HUES48 (cell line): ENCODE results near the gene TEX19.
"Not testable (repeated sequence)": the region's sequence is repeated elsewhere in the genome, so short reads cannot be mapped to it uniquely, and the experiment has no call there.

ENCODE experiments used
- H3K27ac ChIP-seq: one replicate; pipeline ENCODE4 v1.7.0; 2013; ENCODE audit warnings: low read depth, low read length, inconsistent platforms
- H3K27me3 ChIP-seq: 2 replicates; pipeline ENCODE4 v1.6.1; 2013; ENCODE audit warnings: mild to moderate bottlenecking, low read length; ENCODE audit not compliant: control insufficient read depth, insufficient read depth
- H3K36me3 ChIP-seq: 2 replicates; pipeline ENCODE4 v1.6.1; 2013; ENCODE audit warnings: low read length; ENCODE audit not compliant: control insufficient read depth, insufficient read depth
- H3K4me1 ChIP-seq: 2 replicates; pipeline ENCODE4 v1.6.1; 2013; ENCODE audit warnings: mild to moderate bottlenecking, low read length; ENCODE audit not compliant: control insufficient read depth, insufficient read depth
- H3K4me3 ChIP-seq: 2 replicates; pipeline ENCODE4 v1.5.1; 2013; ENCODE audit warnings: mild to moderate bottlenecking, low read depth, low read length
- H3K9ac ChIP-seq: 2 replicates; pipeline ENCODE4 v1.6.1; 2013; ENCODE audit warnings: mild to moderate bottlenecking, low read depth, low read length, moderate library complexity
- H3K9me3 ChIP-seq: 2 replicates; pipeline ENCODE4 v1.6.1; 2013; ENCODE audit warnings: low read length; ENCODE audit not compliant: control insufficient read depth, insufficient read depth

The TEX19 gene

DNA sequence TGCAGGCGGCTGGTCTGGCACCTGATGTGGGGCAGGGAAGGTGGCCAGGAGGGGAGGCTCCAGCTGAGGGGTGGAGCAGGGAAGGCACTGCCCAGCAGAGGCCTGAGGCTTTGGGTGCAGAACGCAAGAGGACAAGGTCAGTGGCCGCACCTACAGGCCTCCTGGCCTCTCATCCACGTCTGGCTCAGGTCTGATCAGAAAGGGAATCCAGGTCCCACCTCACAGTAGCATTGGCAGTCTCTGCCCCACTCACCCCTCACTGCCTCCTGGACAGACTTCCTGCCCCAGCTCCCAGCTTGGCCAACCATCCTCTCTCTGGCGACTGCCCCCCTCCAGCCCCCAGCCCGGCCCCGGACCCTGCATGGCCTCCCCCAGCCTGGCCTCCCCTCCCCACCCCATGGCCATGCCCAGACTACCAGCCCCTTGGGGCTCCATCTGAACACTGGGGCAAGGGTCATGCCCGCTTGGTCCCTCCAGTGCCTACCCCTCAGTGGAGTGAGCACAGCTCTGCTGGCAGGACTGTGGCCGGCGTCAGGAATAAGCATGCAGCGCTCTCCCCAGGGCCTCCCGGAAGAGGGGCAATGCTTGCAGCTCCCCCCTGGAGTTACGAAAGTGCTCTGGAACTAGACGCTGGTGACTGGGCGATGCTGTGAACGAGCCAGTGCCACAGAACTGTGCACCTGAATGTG, 17.1 kb downstream of the TEX19 start:
- no peak overlapping the region for H3K4me3 ChIP-seq

DNA sequence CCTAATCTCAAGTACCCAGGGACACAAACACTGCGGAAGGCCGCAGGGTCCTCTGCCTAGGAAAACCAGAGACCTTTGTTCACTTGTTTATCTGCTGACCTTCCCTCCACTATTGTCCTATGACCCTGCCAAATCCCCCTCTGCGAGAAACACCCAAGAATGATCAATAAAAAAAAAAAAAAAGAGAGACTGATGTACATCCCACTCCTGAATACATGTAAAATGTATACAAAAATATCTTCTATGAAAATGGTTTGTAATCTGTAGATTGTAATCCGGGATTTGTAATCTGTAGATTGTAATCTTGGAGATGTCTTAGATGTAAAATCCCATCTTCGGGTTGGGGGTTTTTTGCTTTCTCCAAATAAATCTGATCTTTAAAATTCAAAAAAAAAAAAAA, 18.2 kb downstream of the TEX19 start:
- H3K9me3 ChIP-seq, H3K27ac ChIP-seq, H3K9ac ChIP-seq, H3K4me1 ChIP-seq, H3K36me3 ChIP-seq, H3K4me3 ChIP-seq: not testable (repeated sequence)
- H3K27me3 ChIP-seq, result peaks cover 36% of the 10 kb centered on the region

More for the DNA sequence above, 17.1 kb downstream of the TEX19 start:
- no peak overlapping the region for H3K27ac ChIP-seq
- no peaks in the 10 kb centered on the region for H3K36me3 ChIP-seq
- peaks cover 47% of the 10 kb centered on the region for H3K27me3 ChIP-seq
- H3K9ac ChIP-seq, result no peak overlapping the region
- H3K4me1 ChIP-seq, result no peaks in the 10 kb centered on the region
- H3K9me3 ChIP-seq, result no peaks in the 10 kb centered on the region

DNA sequence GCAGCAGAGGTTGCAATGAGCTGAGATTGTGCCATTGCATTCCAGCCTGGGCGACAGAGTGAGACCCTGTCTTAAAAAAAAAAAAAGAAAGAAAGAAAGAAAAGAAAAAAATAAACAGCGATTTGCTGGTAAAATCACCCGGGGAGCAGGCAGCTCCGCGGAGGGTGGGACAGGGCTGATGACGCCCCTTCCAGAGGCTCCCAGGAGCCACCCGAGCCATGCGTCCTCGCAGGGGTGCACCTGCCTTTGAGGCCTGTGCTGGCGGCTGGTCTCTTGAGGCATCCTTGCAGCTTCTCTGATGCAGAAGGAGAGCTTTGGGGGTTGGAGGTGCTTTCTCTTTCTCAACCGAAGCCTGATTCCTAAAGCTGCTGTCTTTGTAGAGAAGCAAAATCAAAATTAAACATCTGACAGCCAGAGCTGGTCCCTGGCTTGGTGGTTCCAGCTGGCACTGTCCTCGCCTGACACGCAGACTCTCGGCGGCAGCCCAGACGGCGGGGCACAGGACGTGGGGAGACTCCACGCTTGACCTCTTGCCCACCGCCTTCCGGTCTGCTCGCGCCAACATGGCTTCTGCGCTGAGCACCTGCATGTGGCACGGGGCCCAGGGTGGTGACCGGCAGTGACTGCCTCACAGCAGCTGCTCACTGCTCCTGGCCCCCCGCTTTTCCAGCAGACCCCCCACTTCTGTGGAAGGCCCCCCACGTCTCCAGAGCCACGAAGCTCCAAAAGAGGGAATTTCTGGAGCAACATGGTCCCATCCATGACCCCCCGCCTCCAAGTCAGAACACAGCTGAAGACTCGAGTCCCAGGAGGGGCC, 19.1 kb downstream of the TEX19 start:
- no peak overlapping the region for H3K4me3 ChIP-seq
- H3K9ac ChIP-seq, result no peak overlapping the region
- H3K27ac ChIP-seq, result no peak overlapping the region
- no peaks in the 10 kb centered on the region for H3K4me1 ChIP-seq
- H3K27me3 ChIP-seq, result peaks cover 27% of the 10 kb centered on the region
- no peaks in the 10 kb centered on the region for H3K9me3 ChIP-seq
- no peaks in the 10 kb centered on the region for H3K36me3 ChIP-seq

GRCh38 chr17:82378741-82379021, 19.6 kb downstream of the TEX19 start:
- Histone ChIP-seq H3K27ac (no peak overlapping the region), H3K4me3 (no peak overlapping the region), H3K27me3 (peaks cover 22% of the 10 kb centered on the region), H3K4me1 (no peaks in the 10 kb centered on the region), H3K9me3 (no peaks in the 10 kb centered on the region), H3K9ac (no peak overlapping the region), H3K36me3 (no peaks in the 10 kb centered on the region)

DNA sequence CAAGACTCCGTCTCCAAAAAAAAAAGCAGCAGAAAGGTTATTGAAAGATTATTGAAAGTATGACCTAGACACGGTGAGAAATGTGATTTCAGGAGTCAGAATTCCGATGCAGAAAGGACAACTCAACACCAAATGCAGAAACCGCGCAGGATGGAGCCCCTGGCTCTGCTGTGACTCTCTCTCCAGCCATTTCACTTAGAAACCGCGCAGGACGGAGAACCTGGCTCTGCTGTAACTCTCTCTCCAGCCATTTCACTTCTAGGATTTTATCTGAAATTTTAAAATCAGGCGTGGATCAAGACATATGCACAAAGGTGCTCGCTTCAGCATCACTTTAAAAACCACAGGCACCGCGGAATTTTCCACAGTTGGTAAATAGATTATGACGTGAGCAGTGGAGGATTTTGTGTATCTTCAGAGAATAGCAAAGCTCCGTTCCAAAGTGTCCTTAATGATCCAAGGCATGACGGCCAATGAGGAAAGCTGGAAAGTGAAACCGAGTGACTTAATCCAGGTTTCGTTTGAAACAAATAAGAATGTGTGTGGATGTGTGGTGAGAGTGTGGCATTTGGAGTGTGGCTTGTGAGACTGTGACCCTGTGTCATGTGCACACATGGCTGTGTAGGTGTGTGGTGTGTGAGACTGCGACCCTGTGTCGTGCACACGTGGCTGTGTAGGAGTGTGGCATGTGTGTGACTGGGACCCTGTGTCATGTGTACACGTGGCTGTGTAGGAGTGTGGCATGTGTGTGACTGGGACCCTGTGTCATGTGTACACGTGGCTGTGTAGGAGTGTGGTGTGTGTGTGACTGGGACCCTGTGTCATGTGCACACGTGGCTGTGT, 22.0 kb downstream of the TEX19 start:
- Histone ChIP-seq H3K4me3 (no peak overlapping the region), H3K36me3 (no peaks in the 10 kb centered on the region), H3K9ac (no peak overlapping the region), H3K27me3 (0 out of 2 replicates have a peak, but pooled peaks cover under 1% of the 10 kb centered on the region), H3K27ac (no peak overlapping the region), H3K4me1 (no peaks in the 10 kb centered on the region), H3K9me3 (no peaks in the 10 kb centered on the region)

DNA sequence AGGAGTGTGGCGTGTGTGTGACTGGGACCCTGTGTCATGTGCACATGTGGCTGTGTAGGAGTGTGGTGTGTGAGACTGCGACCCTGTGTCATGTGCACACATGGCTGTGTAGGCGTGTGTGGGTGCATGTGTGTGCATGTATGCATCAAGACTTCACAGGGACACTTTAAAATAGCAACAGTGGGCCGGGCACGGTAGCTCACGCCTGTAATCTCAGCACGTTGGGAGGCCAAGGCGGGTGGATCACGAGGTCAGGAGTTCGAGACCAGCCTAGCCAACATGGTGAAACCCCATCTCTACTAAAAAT, 22.6 kb downstream of the TEX19 start:
- not testable (repeated sequence) for H3K4me1 ChIP-seq, H3K4me3 ChIP-seq, H3K9me3 ChIP-seq, H3K9ac ChIP-seq, H3K27ac ChIP-seq, H3K27me3 ChIP-seq, H3K36me3 ChIP-seq

- not testable (repeated sequence) for H3K4me1 ChIP-seq, H3K9me3 ChIP-seq, H3K36me3 ChIP-seq, H3K27me3 ChIP-seq, H3K4me3 ChIP-seq, H3K27ac ChIP-seq, H3K9ac ChIP-seq
Observed at GRCh38 chr17:82382220-82382932, 23.3 kb downstream of the TEX19 start.

GRCh38 chr17:82382933-82383255, 23.8 kb downstream of the TEX19 start:
- no peaks in the 10 kb centered on the region for H3K27me3 ChIP-seq
- H3K4me1 ChIP-seq, result no peaks in the 10 kb centered on the region
- no peak overlapping the region for H3K4me3 ChIP-seq
- H3K27ac ChIP-seq, result no peak overlapping the region
- no peaks in the 10 kb centered on the region for H3K36me3 ChIP-seq
- no peak overlapping the region for H3K9ac ChIP-seq
- H3K9me3 ChIP-seq, result no peaks in the 10 kb centered on the region

GRCh38 chr17:82383411-82383810, 24.4 kb downstream of the TEX19 start:
- Histone ChIP-seq H3K27ac (no peak overlapping the region), H3K36me3 (no peaks in the 10 kb centered on the region), H3K9ac (no peak overlapping the region), H3K4me1 (no peaks in the 10 kb centered on the region), H3K9me3 (no peaks in the 10 kb centered on the region), H3K27me3 (no peaks in the 10 kb centered on the region), H3K4me3 (no peak overlapping the region)

DNA sequence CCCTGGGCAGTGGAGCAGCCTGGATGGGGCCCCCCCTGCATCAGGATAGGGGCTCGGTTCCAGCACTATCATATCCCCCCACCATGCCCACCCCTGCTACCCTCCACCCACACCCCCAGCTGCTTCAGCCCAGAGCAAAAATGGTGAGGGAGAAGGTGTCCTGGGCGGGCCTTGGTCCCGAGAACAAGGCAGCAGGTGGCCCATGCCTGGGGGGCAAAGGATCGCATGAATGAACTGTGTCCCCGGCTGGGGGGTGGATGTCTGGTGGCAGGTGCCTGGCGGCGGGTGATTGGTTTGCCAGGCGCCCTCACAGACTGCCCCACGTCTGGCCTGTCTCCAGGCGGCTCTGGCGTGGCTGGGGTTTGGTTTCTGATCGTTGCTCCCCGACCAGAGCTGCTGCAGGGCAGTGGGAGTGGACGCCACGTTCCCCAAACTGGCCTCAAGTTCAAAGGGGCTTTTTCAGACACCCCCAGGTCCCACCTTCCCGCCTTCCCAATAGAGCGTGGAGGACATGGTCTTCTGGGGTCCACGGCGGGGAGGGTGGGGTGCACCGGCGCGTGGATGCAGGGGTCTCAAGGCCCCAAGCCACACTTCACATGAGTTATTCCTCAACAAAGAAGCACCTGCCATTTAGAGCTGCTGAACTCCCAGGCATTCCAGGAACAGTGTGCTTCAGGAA, 25.1 kb downstream of the TEX19 start:
- Histone ChIP-seq H3K4me1 (no peaks in the 10 kb centered on the region), H3K9me3 (no peaks in the 10 kb centered on the region), H3K9ac (no peak overlapping the region), H3K4me3 (no peak overlapping the region), H3K27me3 (no peaks in the 10 kb centered on the region), H3K36me3 (no peaks in the 10 kb centered on the region), H3K27ac (no peak overlapping the region)
